ENCODE results near the gene FHIT. TPM values are rescaled to one million over a fixed set of nuclear protein-coding genes. Genes with fewer than 3 reads are reported as not detected.

FHIT gene
- total and polyA plus RNA-seq, 2 experiments from 2014 or later: 9.7 to 16.2 TPM

- no peak overlapping the region for H2AFZ ChIP-seq
- H3K27ac ChIP-seq: no peak overlapping the region
- TF ChIP-seq CTCF (IDR thresholded peaks at IDR 0.05; ENCODE audit: poor library complexity): no peak
- TF ChIP-seq EZH2phosphoT487 (IDR thresholded peaks at IDR 0.05; ENCODE audit: low read depth, severe bottlenecking, unreplicated experiment): no peak
- TF ChIP-seq EZH2 (IDR thresholded peaks at IDR 0.05; ENCODE audit: borderline replicate concordance): no peak
- H3K4me1 ChIP-seq (ENCODE audit: insufficient read depth): no peaks in the 10 kb centered on the region
- no peaks in the 10 kb centered on the region for H4K20me1 ChIP-seq (ENCODE audit: insufficient read depth, poor library complexity, severe bottlenecking)
- H3K9me3 ChIP-seq (ENCODE audit: low read depth): no peaks in the 10 kb centered on the region
- no peak overlapping the region for H3K4me3 ChIP-seq
- H3K79me2 ChIP-seq: no peaks in the 10 kb centered on the region
- WGBS (ENCODE audit: low lambda C conversion rate, missing lambda C conversion rate): 66% methylated on average over 3 of the region's 3 CpGs
- H3K36me3 ChIP-seq (replicated peaks; ENCODE audit: insufficient read depth, low read depth): no peaks in the 10 kb centered on the region
- no peak overlapping the region for H3K4me2 ChIP-seq
- H3K27me3 ChIP-seq: no peaks in the 10 kb centered on the region
- H3K9me2 ChIP-seq (replicated peaks; ENCODE audit: insufficient read depth): no peaks in the 10 kb centered on the region
- DNase-seq (ENCODE audit: low spot score): no peak
Measured at GRCh38 chr3:60752809-60753208, 498.4 kb downstream of the FHIT start.

GRCh38 chr3:60746695-60747416, 504.4 kb downstream of the FHIT start:
- Histone ChIP-seq H3K4me1 (ENCODE audit: insufficient read depth) (no peaks in the 10 kb centered on the region), H3K79me2 (no peaks in the 10 kb centered on the region), H2AFZ (no peak overlapping the region), H3K4me2 (no peak overlapping the region), H3K9me2 (replicated peaks; ENCODE audit: insufficient read depth) (no peaks in the 10 kb centered on the region), H3K4me3 (no peak overlapping the region), H3K27ac (no peak overlapping the region), H3K36me3 (replicated peaks; ENCODE audit: insufficient read depth, low read depth) (no peaks in the 10 kb centered on the region), H3K27me3 (no peaks in the 10 kb centered on the region), H3K9me3 (ENCODE audit: low read depth) (no peaks in the 10 kb centered on the region), H4K20me1 (ENCODE audit: insufficient read depth, poor library complexity, severe bottlenecking) (no peaks in the 10 kb centered on the region)
- 73% methylated on average over 3 of the region's 3 CpGs for WGBS (ENCODE audit: low lambda C conversion rate, missing lambda C conversion rate)
- TF ChIP-seq EZH2phosphoT487 (IDR thresholded peaks at IDR 0.05; ENCODE audit: low read depth, severe bottlenecking, unreplicated experiment): no peak
- TF ChIP-seq EZH2 (IDR thresholded peaks at IDR 0.05; ENCODE audit: borderline replicate concordance): no peak
- TF ChIP-seq CTCF (IDR thresholded peaks at IDR 0.05; ENCODE audit: poor library complexity): no peak
- no peak for DNase-seq (ENCODE audit: low spot score)

- Histone ChIP-seq H3K79me2 (no peaks in the 10 kb centered on the region), H3K27ac (no peak overlapping the region), H3K4me1 (ENCODE audit: insufficient read depth) (no peaks in the 10 kb centered on the region), H3K27me3 (no peaks in the 10 kb centered on the region), H3K9me3 (ENCODE audit: low read depth) (no peaks in the 10 kb centered on the region), H4K20me1 (ENCODE audit: insufficient read depth, poor library complexity, severe bottlenecking) (no peaks in the 10 kb centered on the region), H3K36me3 (replicated peaks; ENCODE audit: insufficient read depth, low read depth) (no peaks in the 10 kb centered on the region), H3K4me3 (no peak overlapping the region), H2AFZ (no peak overlapping the region), H3K9me2 (replicated peaks; ENCODE audit: insufficient read depth) (no peaks in the 10 kb centered on the region), H3K4me2 (no peak overlapping the region)
- TF ChIP-seq CTCF (IDR thresholded peaks at IDR 0.05; ENCODE audit: poor library complexity) (no peak), EZH2 (IDR thresholded peaks at IDR 0.05; ENCODE audit: borderline replicate concordance) (no peak), EZH2phosphoT487 (IDR thresholded peaks at IDR 0.05; ENCODE audit: low read depth, severe bottlenecking, unreplicated experiment) (no peak)
- DNase-seq (ENCODE audit: low spot score): no peak
- WGBS (ENCODE audit: low lambda C conversion rate, missing lambda C conversion rate): 97% methylated on average over 8 of the region's 8 CpGs
Measured at GRCh38 chr3:60746043-60746638, 505.1 kb downstream of the FHIT start.

All from hepatocyte (in vitro differentiated cells).